Cardiac ventricle fibroblast (primary cell): ENCODE results near the gene RAB1B. TPM values are rescaled to one million over a fixed set of nuclear protein-coding genes. Genes with fewer than 3 reads are reported as not detected.

Source experiments
- total RNA-seq: library from RNA; depleted of rRNA; stranded (reverse); fragments of >200 nt; gene quantifications from 2 replicates; pipeline ENCODE4 v1.2.3, GENCODE V29; 2015

Gene RAB1B
- total RNA-seq: 93.4 and 96.5 TPM in 2 replicates

DNA sequence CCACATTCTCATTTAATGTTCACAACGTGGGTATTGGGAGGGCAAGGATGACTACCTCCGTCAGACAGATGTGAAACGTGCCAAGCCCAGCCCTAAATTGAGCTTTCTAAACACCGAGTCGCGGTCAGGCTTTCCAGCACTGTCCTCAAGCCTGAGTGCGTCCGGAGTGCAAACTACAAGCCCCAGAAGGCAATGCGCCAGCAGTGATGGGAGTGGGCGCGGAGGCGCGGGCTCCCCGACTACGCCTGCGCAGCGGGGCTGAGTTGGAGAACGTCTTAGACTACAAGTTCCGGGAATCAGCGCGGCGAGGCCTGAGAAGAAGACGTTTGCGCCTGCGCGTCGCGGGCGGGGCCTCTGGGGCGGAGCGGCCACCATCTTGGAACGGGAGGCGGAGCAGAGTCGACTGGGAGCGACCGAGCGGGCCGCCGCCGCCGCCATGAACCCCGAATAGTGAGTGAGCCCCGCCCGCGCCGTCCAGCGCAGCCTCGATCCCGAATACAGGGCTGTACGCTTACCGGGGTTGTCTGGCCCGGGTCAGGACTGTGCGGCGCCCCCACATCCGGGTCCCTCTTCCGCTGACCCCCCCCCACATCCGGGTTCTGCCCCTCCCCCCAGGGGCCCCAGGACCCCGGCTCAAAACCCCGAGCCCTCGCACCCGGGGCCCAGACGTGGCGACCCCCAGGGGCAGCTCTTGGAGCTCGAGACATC lies at the start of gene RAB1B:
Gene RAB1B (plus strand): TSS at position 396 of the 708 bp plus-strand sequence. CDS start 41 bp downstream, at position 437.

DNA sequence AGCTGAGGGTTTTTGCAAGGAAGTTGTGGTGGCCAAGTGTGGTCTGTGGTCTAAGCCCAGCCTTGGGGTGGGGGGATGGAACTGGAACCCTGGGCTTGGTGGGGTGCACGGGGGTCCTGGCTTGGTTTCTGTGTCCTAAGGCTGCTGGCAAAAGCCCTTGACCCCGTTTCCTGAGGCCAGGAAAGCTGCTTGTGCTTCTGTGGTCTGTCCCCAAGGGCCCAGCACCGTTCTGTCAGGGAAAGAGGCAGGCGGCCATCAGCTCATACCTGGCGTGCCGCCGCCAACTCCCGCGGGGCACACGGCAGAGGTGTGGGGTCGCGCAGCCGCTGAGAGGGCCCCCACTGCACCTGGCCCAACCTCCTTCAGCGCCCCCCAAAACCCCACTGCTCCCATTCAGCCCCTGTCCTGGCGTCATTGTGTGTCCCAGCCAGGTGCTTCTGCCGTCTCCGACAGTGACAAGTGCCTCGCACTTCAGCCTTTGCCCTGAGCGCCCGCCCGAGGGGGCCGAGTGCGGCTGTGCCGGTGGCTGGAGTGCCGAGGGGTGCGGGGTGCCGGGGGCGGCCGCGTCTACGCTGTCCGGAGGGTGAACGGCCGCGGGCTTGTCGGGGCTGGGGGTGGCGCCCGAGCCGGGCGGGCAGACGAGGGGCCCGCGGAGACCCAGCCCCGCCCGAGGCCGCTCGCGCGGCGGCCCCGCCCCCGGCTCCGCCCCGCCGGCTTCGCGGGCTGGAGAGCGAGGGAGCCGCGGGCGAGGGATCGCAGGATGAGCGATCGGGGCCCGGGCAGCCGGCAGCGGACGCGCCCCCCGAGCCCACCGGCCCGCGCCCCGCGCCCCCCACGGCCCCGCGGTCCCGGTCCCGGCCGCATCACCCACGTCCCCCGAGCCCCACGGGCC lies 9.3 kb downstream of the RAB1B start, which contains the start of gene CNIH2:
Gene CNIH2 (plus strand): TSS at position 705 of the 892 bp plus-strand sequence. CDS start 282 bp downstream, outside the sequence.

DNA sequence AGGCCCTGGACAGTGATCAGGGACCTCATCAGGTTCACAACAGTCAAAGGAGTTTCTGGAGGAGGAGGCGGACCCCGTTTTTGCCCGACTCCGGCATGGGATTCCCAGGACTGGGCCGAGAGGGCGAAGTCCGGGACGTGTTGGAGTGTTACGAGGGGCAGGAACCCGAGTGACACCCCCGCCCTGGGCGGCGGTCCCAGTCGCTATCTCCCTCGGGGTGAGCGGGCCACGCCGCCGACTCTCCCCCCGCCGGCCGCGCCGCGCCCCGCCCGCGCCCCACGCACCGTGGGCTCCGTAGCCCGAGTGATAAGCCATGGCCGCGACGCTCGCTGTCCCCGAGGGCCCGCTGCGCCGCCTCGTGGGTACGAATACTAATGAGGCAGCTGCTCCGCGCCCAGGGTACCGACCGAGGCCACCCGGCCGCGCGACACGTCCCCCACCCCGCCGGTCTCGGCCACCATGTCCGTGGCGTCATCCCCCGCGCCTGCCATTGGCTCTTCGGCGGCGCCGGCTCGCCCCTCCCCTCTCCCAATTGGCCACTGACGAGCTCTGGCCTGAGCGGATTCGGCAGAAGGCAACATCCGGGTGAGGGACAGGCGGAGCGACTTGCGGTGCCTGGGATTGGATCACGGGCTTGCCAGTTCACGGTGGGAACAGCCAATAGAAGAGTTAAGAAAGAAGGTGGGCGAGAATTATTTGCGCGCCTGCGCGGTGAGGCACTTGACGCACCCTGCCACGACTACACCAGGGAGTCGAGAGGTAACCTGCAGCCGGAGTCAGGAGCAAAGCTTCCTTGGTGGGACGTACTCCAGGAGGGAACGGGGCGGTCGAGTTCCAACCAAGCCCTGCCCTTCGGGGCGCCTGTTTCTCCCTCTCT lies 20.5 kb downstream of the RAB1B start, which contains the start of gene YIF1A:
Gene YIF1A (minus strand): TSS at position 473 of the 877 bp plus-strand sequence. CDS start 158 bp downstream, at position 315.

DNA sequence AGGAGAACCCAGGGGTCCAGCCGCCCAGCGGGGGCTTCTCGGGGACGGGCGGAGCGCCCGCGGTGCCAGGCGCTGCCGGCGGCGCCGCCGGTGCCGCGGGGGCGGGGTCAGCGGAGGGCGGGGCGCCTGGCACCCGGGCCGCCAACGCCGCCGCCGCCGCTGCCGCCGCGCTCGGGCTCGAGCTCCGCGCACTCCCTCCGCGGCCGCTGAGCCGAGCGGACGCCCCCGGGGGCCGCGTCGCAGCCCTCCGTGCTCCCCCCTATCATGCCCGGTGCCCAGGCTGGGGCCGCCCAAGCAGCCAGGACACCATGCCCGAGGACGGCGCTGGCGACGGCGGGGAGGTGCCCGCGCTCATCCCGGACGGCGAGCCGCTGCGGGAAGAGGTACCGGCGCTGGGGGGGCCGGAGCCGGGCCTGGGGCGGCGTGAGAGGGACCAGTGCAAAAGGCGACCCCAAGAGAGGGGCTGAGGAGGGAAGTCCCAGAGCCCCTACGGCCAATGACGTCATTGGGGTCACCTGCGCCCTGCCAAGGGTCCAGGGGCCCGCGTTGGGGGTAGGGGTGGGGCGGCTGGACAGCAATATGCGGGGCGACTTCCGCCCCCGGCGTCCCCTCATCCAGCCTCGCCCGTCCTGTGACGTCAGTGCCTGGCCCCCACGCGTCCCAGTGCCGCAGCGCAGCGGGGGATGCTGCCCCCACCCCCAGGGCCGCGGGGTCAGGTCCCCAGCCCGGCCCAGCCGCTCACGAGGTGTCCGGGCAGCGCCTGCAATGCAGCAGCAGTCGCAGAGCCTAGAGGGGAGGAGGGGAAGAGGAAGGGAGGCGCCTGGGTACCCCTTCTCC lies 23.5 kb downstream of the RAB1B start, which contains the start of gene TMEM151A:
Gene TMEM151A (plus strand): TSS at position 189 of the 837 bp plus-strand sequence. CDS start 120 bp downstream, at position 309.

DNA sequence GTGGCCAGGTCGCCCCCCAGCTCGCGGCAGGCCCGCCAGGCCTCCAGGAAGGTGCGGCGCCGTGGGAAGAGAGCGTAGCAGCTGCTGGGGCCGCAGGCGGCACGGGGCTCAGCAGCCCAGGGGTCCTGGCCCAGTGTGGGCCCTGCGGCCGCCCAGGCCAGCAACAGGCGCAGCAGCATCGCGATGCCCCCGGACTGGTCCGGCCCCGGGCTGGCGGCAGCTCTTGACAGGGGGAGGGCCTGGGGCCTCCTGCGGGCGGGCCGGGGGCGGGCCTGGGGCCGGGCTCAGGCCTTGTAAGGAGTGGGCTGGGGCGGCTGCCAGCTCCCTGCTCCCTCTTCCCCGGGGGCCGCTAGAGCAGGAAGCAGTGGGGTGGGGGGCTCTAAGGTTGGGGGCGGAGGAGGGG lies 48.4 kb downstream of the RAB1B start, which contains the start of gene CD248:
Gene CD248 (minus strand): TSS at position 196 of the 403 bp plus-strand sequence. CDS start 17 bp downstream, at position 179.

Other genes starting within 250 kb of the RAB1B start
- not detected in 2 replicates for gene CATSPER1, start 242.2 kb upstream of the RAB1B start, total RNA-seq
- not detected in 2 replicates for gene GAL3ST3, start 219.5 kb upstream of the RAB1B start, total RNA-seq
- 109 and 119 TPM in 2 replicates for gene SF3B2, start 216.3 kb upstream of the RAB1B start, total RNA-seq
- 45.5 and 51.7 TPM in 2 replicates for gene PACS1, start 198.4 kb upstream of the RAB1B start, total RNA-seq
- gene KLC2, start 10.9 kb upstream of the RAB1B start, total RNA-seq: 12.5 and 15.1 TPM in 2 replicates
- gene CNIH2, start 9.5 kb downstream of the RAB1B start, total RNA-seq: 0.34 TPM in 1 of 2 replicates, not detected in the other
- 98.8 and 111 TPM in 2 replicates for gene YIF1A, start 20.5 kb downstream of the RAB1B start, total RNA-seq
- not detected in 2 replicates for gene TMEM151A, start 23.3 kb downstream of the RAB1B start, total RNA-seq
- gene CD248, start 48.4 kb downstream of the RAB1B start, total RNA-seq: 258 and 278 TPM in 2 replicates
- gene RIN1, start 67.8 kb downstream of the RAB1B start, total RNA-seq: 18.1 and 24.7 TPM in 2 replicates
- 29.3 and 43.7 TPM in 2 replicates for gene BRMS1, start 76.5 kb downstream of the RAB1B start, total RNA-seq
- gene B4GAT1, start 79.0 kb downstream of the RAB1B start, total RNA-seq: 28.5 and 35.6 TPM in 2 replicates
- 0.20 TPM in 1 of 2 replicates, not detected in the other for gene SLC29A2, start 103.1 kb downstream of the RAB1B start, total RNA-seq
- gene NPAS4, start 152.4 kb downstream of the RAB1B start, total RNA-seq: not detected in 2 replicates
- 47.5 and 49.5 TPM in 2 replicates for gene MRPL11, start 170.2 kb downstream of the RAB1B start, total RNA-seq
- 6.8 and 9.0 TPM in 2 replicates for gene PELI3, start 198.3 kb downstream of the RAB1B start, total RNA-seq
- gene DPP3, start 211.8 kb downstream of the RAB1B start, total RNA-seq: 16.1 and 20.1 TPM in 2 replicates
- 39.4 and 49.4 TPM in 2 replicates for gene BBS1, start 242.0 kb downstream of the RAB1B start, total RNA-seq